Rectal smooth muscle tissue (tissue), 1 donor: Measurements from ENCODE around the gene DOK5.
A peak's percentile ranks its signal among the peaks of the same experiment; 100 is the strongest.
"Not testable (repeated sequence)": the region's sequence is repeated elsewhere in the genome, so short reads cannot be mapped to it uniquely, and the experiment has no call there.

Experiments
- H3K27ac ChIP-seq: one replicate; pipeline ENCODE4 v1.7.0; 2013; ENCODE audit warnings: low read depth, low read length, inconsistent platforms
- H3K27me3 ChIP-seq: one replicate; pipeline ENCODE4 v1.7.0; 2013; ENCODE audit warnings: low read length; ENCODE audit not compliant: control insufficient read depth, insufficient read depth
- H3K36me3 ChIP-seq: one replicate; pipeline ENCODE4 v1.7.0; 2013; ENCODE audit warnings: low read length; ENCODE audit not compliant: control insufficient read depth, insufficient read depth
- H3K4me1 ChIP-seq: one replicate; pipeline ENCODE4 v1.7.0; 2013; ENCODE audit warnings: low read length; ENCODE audit not compliant: control insufficient read depth, insufficient read depth
- H3K4me3 ChIP-seq: one replicate; pipeline ENCODE4 v1.7.0; 2013; ENCODE audit warnings: low read length
- H3K9ac ChIP-seq: one replicate; pipeline ENCODE4 v1.7.0; 2013; ENCODE audit warnings: low read length

The DOK5 gene

GRCh38 chr20:54475334-54476168, at the start of gene DOK5:
Gene DOK5 (plus strand): TSS chr20:54475593. CDS start chr20:54475947, 354 bp downstream.
- H3K36me3 ChIP-seq, result no peaks in the 10 kb centered on the region
- peak within 1 kb of the TSS; percentile 73 for H3K4me3 ChIP-seq
- no peak within 1 kb of the TSS for H3K9ac ChIP-seq
- peaks cover 3% of the 10 kb centered on the region for H3K4me1 ChIP-seq
- no peak within 1 kb of the TSS for H3K27ac ChIP-seq
- H3K27me3 ChIP-seq, result peaks cover 5% of the 10 kb centered on the region

- Histone ChIP-seq H3K27me3 (no peaks in the 10 kb centered on the region), H3K27ac (no peak overlapping the region), H3K4me1 (no peaks in the 10 kb centered on the region), H3K4me3 (no peak overlapping the region), H3K9ac (no peak overlapping the region), H3K36me3 (no peaks in the 10 kb centered on the region)
Observed at GRCh38 chr20:54429364-54429763, 46.0 kb upstream of the DOK5 start.

- no peak overlapping the region for H3K4me3 ChIP-seq
- no peak overlapping the region for H3K27ac ChIP-seq
- H3K27me3 ChIP-seq, result no peaks in the 10 kb centered on the region
- H3K4me1 ChIP-seq, result no peaks in the 10 kb centered on the region
- H3K9ac ChIP-seq, result no peak overlapping the region
- H3K36me3 ChIP-seq, result no peaks in the 10 kb centered on the region
Observed at GRCh38 chr20:54431156-54431944, 44.0 kb upstream of the DOK5 start.

GRCh38 chr20:54432966-54433365, 42.4 kb upstream of the DOK5 start:
- Histone ChIP-seq H3K27me3 (no peaks in the 10 kb centered on the region), H3K9ac (no peak overlapping the region), H3K4me1 (no peaks in the 10 kb centered on the region), H3K4me3 (no peak overlapping the region), H3K27ac (no peak overlapping the region), H3K36me3 (no peaks in the 10 kb centered on the region)

GRCh38 chr20:54433636-54434035, 41.8 kb upstream of the DOK5 start:
- Histone ChIP-seq H3K36me3 (no peaks in the 10 kb centered on the region), H3K27me3 (no peaks in the 10 kb centered on the region), H3K4me1 (no peaks in the 10 kb centered on the region), H3K27ac (no peak overlapping the region), H3K4me3 (no peak overlapping the region), H3K9ac (no peak overlapping the region)

- no peaks in the 10 kb centered on the region for H3K27me3 ChIP-seq
- H3K27ac ChIP-seq, result no peak overlapping the region
- no peak overlapping the region for H3K9ac ChIP-seq
- no peak overlapping the region for H3K4me3 ChIP-seq
- no peaks in the 10 kb centered on the region for H3K36me3 ChIP-seq
- no peaks in the 10 kb centered on the region for H3K4me1 ChIP-seq
Observed at GRCh38 chr20:54434196-54434595, 41.2 kb upstream of the DOK5 start.

- H3K27me3 ChIP-seq, result no peaks in the 10 kb centered on the region
- no peaks in the 10 kb centered on the region for H3K36me3 ChIP-seq
- H3K27ac ChIP-seq, result no peak overlapping the region
- H3K4me1 ChIP-seq, result no peaks in the 10 kb centered on the region
- no peak overlapping the region for H3K9ac ChIP-seq
- no peak overlapping the region for H3K4me3 ChIP-seq
Observed at GRCh38 chr20:54435015-54435414, 40.4 kb upstream of the DOK5 start.

GRCh38 chr20:54436410-54436809, 39.0 kb upstream of the DOK5 start:
- H3K4me3 ChIP-seq, H3K4me1 ChIP-seq, H3K27me3 ChIP-seq, H3K27ac ChIP-seq, H3K9ac ChIP-seq, H3K36me3 ChIP-seq: not testable (repeated sequence)

GRCh38 chr20:54438166-54438565, 37.2 kb upstream of the DOK5 start:
- Histone ChIP-seq H3K27me3 (no peaks in the 10 kb centered on the region), H3K4me1 (no peaks in the 10 kb centered on the region), H3K27ac (no peak overlapping the region), H3K36me3 (no peaks in the 10 kb centered on the region), H3K9ac (no peak overlapping the region), H3K4me3 (no peak overlapping the region)

- H3K4me1 ChIP-seq, result no peaks in the 10 kb centered on the region
- H3K4me3 ChIP-seq, result no peak overlapping the region
- no peak overlapping the region for H3K27ac ChIP-seq
- no peak overlapping the region for H3K9ac ChIP-seq
- H3K27me3 ChIP-seq, result no peaks in the 10 kb centered on the region
- H3K36me3 ChIP-seq, result no peaks in the 10 kb centered on the region
Observed at GRCh38 chr20:54450207-54450606, 25.2 kb upstream of the DOK5 start.

GRCh38 chr20:54451171-54451570, 24.2 kb upstream of the DOK5 start:
- Histone ChIP-seq H3K36me3 (no peaks in the 10 kb centered on the region), H3K27me3 (no peaks in the 10 kb centered on the region), H3K4me3 (no peak overlapping the region), H3K27ac (no peak overlapping the region), H3K9ac (no peak overlapping the region), H3K4me1 (no peaks in the 10 kb centered on the region)

GRCh38 chr20:54452277-54452676, 23.1 kb upstream of the DOK5 start:
- Histone ChIP-seq H3K36me3 (no peaks in the 10 kb centered on the region), H3K4me1 (no peaks in the 10 kb centered on the region), H3K4me3 (no peak overlapping the region), H3K9ac (no peak overlapping the region), H3K27ac (no peak overlapping the region), H3K27me3 (no peaks in the 10 kb centered on the region)
